ENCODE measurements around the gene DDX24.

DDX24 gene

DNA sequence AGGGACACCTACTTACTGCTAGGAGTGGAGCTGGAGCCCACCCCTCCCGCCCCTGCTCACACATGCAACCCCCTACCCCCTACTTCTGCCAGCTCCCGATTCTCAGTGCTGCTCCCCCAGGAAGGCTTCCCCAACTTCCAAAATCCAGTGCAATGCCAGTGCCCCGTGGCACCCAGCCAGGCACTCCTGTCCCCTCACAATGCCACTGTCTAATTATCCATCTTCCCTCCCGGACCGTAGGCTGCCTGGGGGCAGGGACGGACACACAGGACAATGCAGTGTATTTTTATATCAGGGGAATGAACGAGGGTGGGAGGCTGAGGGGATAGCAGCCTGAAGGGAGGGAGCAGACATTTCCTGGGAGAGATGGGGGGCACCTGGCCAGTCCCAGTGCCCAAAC, 42.5 kb downstream of the DDX24 start:
- in situ Hi-C loops (cut with HindIII; ENCODE audit: low sequenced_read_pairs): no loop called here
- no peak overlapping the region for H3K4me3 ChIP-seq (ENCODE audit: low read depth, low read length)
- TF ChIP-seq, protein P1, sequence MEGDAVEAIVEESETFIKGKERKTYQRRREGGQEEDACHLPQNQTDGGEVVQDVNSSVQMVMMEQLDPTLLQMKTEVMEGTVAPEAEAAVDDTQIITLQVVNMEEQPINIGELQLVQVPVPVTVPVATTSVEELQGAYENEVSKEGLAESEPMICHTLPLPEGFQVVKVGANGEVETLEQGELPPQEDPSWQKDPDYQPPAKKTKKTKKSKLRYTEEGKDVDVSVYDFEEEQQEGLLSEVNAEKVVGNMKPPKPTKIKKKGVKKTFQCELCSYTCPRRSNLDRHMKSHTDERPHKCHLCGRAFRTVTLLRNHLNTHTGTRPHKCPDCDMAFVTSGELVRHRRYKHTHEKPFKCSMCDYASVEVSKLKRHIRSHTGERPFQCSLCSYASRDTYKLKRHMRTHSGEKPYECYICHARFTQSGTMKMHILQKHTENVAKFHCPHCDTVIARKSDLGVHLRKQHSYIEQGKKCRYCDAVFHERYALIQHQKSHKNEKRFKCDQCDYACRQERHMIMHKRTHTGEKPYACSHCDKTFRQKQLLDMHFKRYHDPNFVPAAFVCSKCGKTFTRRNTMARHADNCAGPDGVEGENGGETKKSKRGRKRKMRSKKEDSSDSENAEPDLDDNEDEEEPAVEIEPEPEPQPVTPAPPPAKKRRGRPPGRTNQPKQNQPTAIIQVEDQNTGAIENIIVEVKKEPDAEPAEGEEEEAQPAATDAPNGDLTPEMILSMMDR (IDR thresholded peaks at IDR 0.05; ENCODE audit: low read depth, low read length): no peak
- no peak for DNase-seq (ENCODE audit: low read depth, low spot score)

DNA sequence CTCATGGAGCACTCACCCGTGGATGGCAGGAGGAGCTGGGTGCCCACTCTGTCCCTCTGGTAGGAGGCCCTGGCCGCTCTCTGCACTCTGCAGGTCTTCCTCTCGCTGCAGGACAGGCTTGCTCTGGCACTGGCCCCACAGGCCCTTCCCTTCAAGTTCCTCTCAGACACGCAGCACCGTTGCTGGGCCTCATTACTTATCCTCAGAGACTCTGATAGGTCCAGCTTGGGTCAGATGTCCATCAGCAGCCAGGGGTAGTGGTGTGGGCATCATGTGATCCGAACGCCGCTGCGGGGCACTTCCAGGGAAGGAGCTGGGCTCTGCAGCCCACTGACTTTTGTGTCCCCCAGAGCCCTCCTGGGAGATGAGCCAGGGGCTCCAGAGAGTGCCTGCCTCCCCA, 43.0 kb downstream of the DDX24 start:
- in situ Hi-C loops (cut with HindIII; ENCODE audit: low sequenced_read_pairs): no loop called here
- no peak overlapping the region for H3K4me3 ChIP-seq (ENCODE audit: low read depth, low read length)
- TF ChIP-seq, protein P1 (IDR thresholded peaks at IDR 0.05; ENCODE audit: low read depth, low read length): no peak
- no peak for DNase-seq (ENCODE audit: low read depth, low spot score)

DNA sequence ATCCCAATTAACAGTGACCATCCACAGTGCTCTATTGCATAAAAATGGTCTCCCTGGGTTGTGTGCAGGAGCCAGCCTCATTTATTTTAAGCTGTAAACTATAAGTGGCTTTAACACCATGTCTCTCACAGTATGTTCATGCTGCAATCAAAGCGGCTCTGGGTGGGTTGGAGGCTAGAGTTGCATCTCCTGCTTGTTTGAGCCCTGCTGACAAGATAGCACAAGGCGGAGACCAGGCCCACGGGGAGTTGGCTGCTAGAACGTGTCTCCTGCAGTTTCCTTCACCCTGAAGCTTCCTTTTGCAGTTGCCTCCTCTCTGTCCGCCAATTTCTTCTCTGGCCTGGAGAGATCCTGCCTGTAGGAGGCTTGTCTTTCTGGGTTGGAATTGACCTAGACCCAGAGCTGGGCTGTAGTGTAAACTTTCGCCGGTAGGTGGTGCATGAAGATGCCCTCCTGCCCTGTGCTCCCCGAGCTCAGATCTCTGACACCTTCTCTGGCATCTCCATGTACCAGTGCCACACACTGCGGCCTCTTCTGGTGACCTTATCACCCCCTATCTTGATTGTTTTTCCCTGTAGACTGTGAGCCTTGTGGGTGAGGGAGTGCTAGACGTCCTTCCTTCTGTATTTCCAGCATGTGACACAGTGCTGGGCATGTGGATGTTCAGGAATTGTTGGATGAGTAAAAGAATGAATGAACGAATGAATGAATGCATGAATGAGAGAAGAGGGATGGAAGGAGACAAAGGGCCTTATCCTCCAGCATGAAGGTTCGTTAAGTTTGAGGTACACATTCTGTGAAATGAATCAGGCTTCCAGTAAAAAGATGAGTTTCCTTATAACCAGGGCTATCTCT, 44.5 kb downstream of the DDX24 start:
- DNase-seq (ENCODE audit: low read depth, low spot score): peak; percentile 51
- no peak overlapping the region for H3K4me3 ChIP-seq (ENCODE audit: low read depth, low read length)
- in situ Hi-C loops (cut with HindIII; ENCODE audit: low sequenced_read_pairs): no loop called here
- TF ChIP-seq, protein P1 (IDR thresholded peaks at IDR 0.05; ENCODE audit: low read depth, low read length): peak; percentile 84

DNA sequence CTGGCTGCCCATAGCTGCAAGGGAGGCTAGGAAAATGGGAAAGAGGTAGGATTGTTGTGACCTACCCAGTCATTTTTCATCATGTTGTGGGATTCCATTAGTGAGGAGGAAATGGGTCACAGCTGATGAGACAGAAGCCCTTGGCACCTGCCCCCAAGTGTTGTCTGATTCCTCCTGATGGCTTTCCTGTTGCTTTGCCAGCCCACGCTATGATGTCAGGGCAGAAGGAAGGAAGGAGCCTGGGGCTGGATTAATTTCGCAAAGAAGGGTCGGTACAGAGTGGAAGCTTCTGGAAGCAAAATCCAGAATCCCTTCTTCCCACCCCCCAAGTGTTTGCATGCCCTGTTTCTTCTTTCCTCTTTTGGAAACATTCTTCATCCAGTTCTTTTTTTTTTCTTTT, 46.1 kb downstream of the DDX24 start:
- in situ Hi-C loops (cut with HindIII; ENCODE audit: low sequenced_read_pairs): no loop called here
- TF ChIP-seq, protein P1 (IDR thresholded peaks at IDR 0.05; ENCODE audit: low read depth, low read length): no peak
- H3K4me3 ChIP-seq (ENCODE audit: low read depth, low read length): no peak overlapping the region
- DNase-seq (ENCODE audit: low read depth, low spot score): no peak

DNA sequence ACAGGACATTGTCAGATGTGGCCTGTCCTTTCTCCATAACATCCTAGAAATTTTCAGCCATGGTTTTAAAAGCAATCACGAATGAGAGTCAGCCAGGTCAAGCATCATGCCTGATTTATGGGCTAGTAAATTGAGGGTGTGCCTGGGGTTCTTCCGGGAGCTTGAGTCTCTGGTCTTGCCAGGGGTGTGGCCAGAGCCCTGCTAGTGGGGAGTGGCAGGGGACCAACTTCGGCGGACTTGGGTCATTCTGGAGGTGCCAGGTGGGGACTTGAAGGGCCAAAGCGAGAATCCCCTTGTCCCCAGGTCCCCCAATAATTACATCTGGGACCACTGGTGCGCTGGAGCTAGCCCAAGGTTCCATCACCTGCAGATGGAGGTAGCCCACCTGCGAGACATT, 49.1 kb downstream of the DDX24 start:
- no peak overlapping the region for H3K4me3 ChIP-seq (ENCODE audit: low read depth, low read length)
- no peak for DNase-seq (ENCODE audit: low read depth, low spot score)
- in situ Hi-C loops (cut with HindIII; ENCODE audit: low sequenced_read_pairs): no loop called here
- TF ChIP-seq, protein P1 (IDR thresholded peaks at IDR 0.05; ENCODE audit: low read depth, low read length): no peak

DNA sequence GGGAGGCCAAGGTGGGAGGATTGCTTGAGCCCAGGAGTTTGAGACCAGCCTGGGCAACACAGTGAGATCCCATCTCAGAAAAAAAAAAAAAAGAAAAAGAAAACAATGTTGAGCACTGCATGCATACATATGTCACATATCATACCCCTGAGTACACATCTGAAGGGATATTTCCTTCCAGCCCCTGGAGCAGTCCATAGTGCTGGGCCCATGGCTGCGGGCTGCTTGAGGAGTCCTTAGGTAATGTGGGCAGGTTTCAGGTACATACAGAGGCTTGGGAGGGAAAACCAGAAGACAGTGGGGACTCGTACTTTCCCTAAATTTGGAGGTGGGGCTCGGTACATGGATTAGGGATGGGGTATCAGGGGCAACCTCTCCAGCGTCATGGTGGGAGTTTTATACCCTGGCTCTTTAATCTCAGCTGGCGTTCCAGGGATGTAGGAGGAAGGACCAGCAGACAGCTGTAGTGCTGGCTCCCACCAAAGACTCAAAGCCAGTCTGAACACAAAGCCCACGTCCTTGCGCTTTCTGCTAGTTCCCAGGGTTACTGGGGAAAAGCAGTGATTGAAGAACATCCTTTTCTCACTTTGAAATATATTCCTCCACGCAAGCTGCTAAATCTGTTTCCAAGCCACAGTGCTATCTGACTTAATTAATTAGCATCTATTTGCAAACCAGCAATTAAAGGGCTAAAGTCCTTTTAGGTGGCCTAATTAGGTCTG, 49.7 kb downstream of the DDX24 start:
- no peak for DNase-seq (ENCODE audit: low read depth, low spot score)
- H3K4me3 ChIP-seq (ENCODE audit: low read depth, low read length): no peak overlapping the region
- in situ Hi-C loops (cut with HindIII; ENCODE audit: low sequenced_read_pairs): no loop called here
- TF ChIP-seq, protein P1 (IDR thresholded peaks at IDR 0.05; ENCODE audit: low read depth, low read length): no peak
